ENCODE measurements around the gene NRG3.
"Not testable (repeated sequence)": the region's sequence is repeated elsewhere in the genome, so short reads cannot be mapped to it uniquely, and the experiment has no call there.

Gene NRG3

GRCh38 chr10:81963606-81964005 is 88.6 kb downstream of the NRG3 start:
- DNase-seq: no peak

- DNase-seq: no peak
Observed at GRCh38 chr10:81967716-81968115, 92.7 kb downstream of the NRG3 start.

- no peak for DNase-seq
Observed at GRCh38 chr10:81969136-81969535, 94.1 kb downstream of the NRG3 start.

- no peak for DNase-seq
Observed at GRCh38 chr10:81978238-81978637, 103.2 kb downstream of the NRG3 start.

GRCh38 chr10:81981724-81982123 is 106.7 kb downstream of the NRG3 start:
- no peak for DNase-seq

- DNase-seq: no peak
Observed at GRCh38 chr10:81984428-81984827, 109.4 kb downstream of the NRG3 start.

GRCh38 chr10:81995254-81995653 is 120.3 kb downstream of the NRG3 start:
- DNase-seq: no peak

GRCh38 chr10:81996927-81997326 is 121.9 kb downstream of the NRG3 start:
- no peak for DNase-seq

GRCh38 chr10:82020999-82021398 is 146.0 kb downstream of the NRG3 start:
- no peak for DNase-seq

- no peak for DNase-seq
Observed at GRCh38 chr10:82027711-82028110, 152.7 kb downstream of the NRG3 start.

GRCh38 chr10:82037076-82037475 is 162.1 kb downstream of the NRG3 start:
- no peak for DNase-seq

GRCh38 chr10:82038587-82038986 is 163.6 kb downstream of the NRG3 start:
- DNase-seq: no peak

GRCh38 chr10:82040336-82040735 is 165.3 kb downstream of the NRG3 start:
- no peak for DNase-seq

- no peak for DNase-seq
Observed at GRCh38 chr10:82041018-82041417, 166.0 kb downstream of the NRG3 start.

GRCh38 chr10:82056391-82056790 is 181.4 kb downstream of the NRG3 start:
- DNase-seq: no peak

- not testable (repeated sequence) for DNase-seq
Observed at GRCh38 chr10:82067192-82067591, 192.2 kb downstream of the NRG3 start.

GRCh38 chr10:82068501-82068900 is 193.5 kb downstream of the NRG3 start:
- DNase-seq: no peak

GRCh38 chr10:82071231-82071630 is 196.2 kb downstream of the NRG3 start:
- DNase-seq: no peak

GRCh38 chr10:82072124-82072523 is 197.1 kb downstream of the NRG3 start:
- no peak for DNase-seq

GRCh38 chr10:82075605-82076004 is 200.6 kb downstream of the NRG3 start:
- DNase-seq: no peak

- DNase-seq: no peak
Observed at GRCh38 chr10:82084496-82084895, 209.5 kb downstream of the NRG3 start.

- DNase-seq: no peak
Observed at GRCh38 chr10:82084904-82085303, 209.9 kb downstream of the NRG3 start.

GRCh38 chr10:82089327-82089726 is 214.3 kb downstream of the NRG3 start:
- DNase-seq: no peak

- DNase-seq: no peak
Observed at GRCh38 chr10:82091413-82091812, 216.4 kb downstream of the NRG3 start.

- no peak for DNase-seq
Observed at GRCh38 chr10:82092111-82092510, 217.1 kb downstream of the NRG3 start.

GRCh38 chr10:82124713-82125112 is 249.7 kb downstream of the NRG3 start:
- no peak for DNase-seq
